AG04449 (cell line): ENCODE measurements around the gene EEFSEC.

Experiments used
- CTCF ChIA-PET: fragments of 350-600 bp; formaldehyde crosslinking; extraction: SDS; loops from one replicate; lab custom pipeline; 2021; ENCODE audit warnings: antibody characterized with exemption; lab: Yijun Ruan, JAX
- POLR2A ChIA-PET: fragments of 400-600, 350-600 bp; formaldehyde crosslinking; extraction: SDS; loops from one replicate; lab custom pipeline; 2020; ENCODE audit warnings: antibody characterized with exemption, inconsistent platforms; lab: Yijun Ruan, JAX
- DNase-seq: peaks from one replicate; pipeline ENCODE4 v3.0.0-alpha.2; 2010; ENCODE audit warnings: low read depth, low spot score
- H3K4me3 ChIP-seq: 2 replicates; pipeline ENCODE4 v1.5.1; 2011; ENCODE audit warnings: low read depth, mild to moderate bottlenecking, control low read depth, low read length
- CTCF ChIP-seq: IDR thresholded peaks from one replicate; pipeline ENCODE4 v1.5.1; 2011; ENCODE audit warnings: mild to moderate bottlenecking, moderate library complexity, low read length, control low read depth, inconsistent platforms; ENCODE audit not compliant: insufficient read depth; ENCODE audit errors: missing control alignments

The EEFSEC gene

GRCh38 chr3:128443771-128444170 is 290.5 kb downstream of the EEFSEC start:
- H3K4me3 ChIP-seq = no peak overlapping the region
- POLR2A ChIA-PET = no interaction called here
- no peak for DNase-seq
- no peak for TF ChIP-seq CTCF
- CTCF ChIA-PET = no interaction called here

- ChIA-PET CTCF (no interaction called here), POLR2A (no interaction called here)
- DNase-seq = no peak
- no peak for TF ChIP-seq CTCF
- no peak overlapping the region for H3K4me3 ChIP-seq
Measured at GRCh38 chr3:128445357-128445756, 292.1 kb downstream of the EEFSEC start.

- ChIA-PET POLR2A (no interaction called here), CTCF (no interaction called here)
- no peak for DNase-seq
- H3K4me3 ChIP-seq = no peak overlapping the region
- TF ChIP-seq CTCF = no peak
Measured at GRCh38 chr3:128446821-128447220, 293.5 kb downstream of the EEFSEC start.

GRCh38 chr3:128447561-128448013 is 294.3 kb downstream of the EEFSEC start:
- H3K4me3 ChIP-seq = no peak overlapping the region
- ChIA-PET POLR2A (no interaction called here), CTCF (no interaction called here)
- no peak for DNase-seq
- TF ChIP-seq CTCF = no peak

- no peak for DNase-seq
- CTCF ChIA-PET = interaction anchor here (1.4 to 1.9 kb wide), 2 partner anchors 8 to 11 kb away, joined by 3 to 6 read pairs; no protein-coding TSS in a partner anchor
- TF ChIP-seq CTCF = no peak
- POLR2A ChIA-PET = no interaction called here
- H3K4me3 ChIP-seq = no peak overlapping the region
Measured at GRCh38 chr3:128448491-128448890, 295.2 kb downstream of the EEFSEC start.

- TF ChIP-seq CTCF = no peak
- CTCF ChIA-PET = interaction anchor here (1.2 to 1.9 kb wide), 3 partner anchors 9 to 11 kb away, joined by 3 to 6 read pairs (median 3); no protein-coding TSS in a partner anchor
- DNase-seq = no peak
- no peak overlapping the region for H3K4me3 ChIP-seq
- POLR2A ChIA-PET = no interaction called here
Measured at GRCh38 chr3:128449111-128449638, 295.9 kb downstream of the EEFSEC start.
